BJ (cell line): Measurements from ENCODE around the gene TSPAN14. TPM values are rescaled to one million over a fixed set of nuclear protein-coding genes. Genes with fewer than 3 reads are reported as not detected.

Experiments used
- CTCF ChIA-PET: fragments of 350-600 bp; formaldehyde crosslinking; extraction: SDS; loops from one replicate; lab custom pipeline; 2021; ENCODE audit warnings: antibody characterized with exemption, inconsistent platforms; lab: Yijun Ruan, JAX
- POLR2A ChIA-PET: fragments of 300-600 bp; sonication (Branson Sonifier 250); formaldehyde crosslinking; extraction: SDS; loops from one replicate; lab custom pipeline; 2021; ENCODE audit warnings: antibody characterized with exemption; lab: Charles Lee
- DNase-seq: peaks from one replicate; pipeline ENCODE4 v3.0.0-alpha.2; 2011; ENCODE audit warnings: low read depth
- H3K27me3 ChIP-seq: 2 replicates; pipeline ENCODE4 v1.6.0; 2011; ENCODE audit warnings: low read length; ENCODE audit not compliant: control insufficient read depth, insufficient read depth
- H3K36me3 ChIP-seq: 2 replicates; pipeline ENCODE4 v1.5.1; 2011; ENCODE audit warnings: low read length; ENCODE audit not compliant: control insufficient read depth, insufficient read depth
- H3K4me3 ChIP-seq: 2 replicates; pipeline ENCODE4 v1.5.1; 2011; ENCODE audit warnings: low read depth, mild to moderate bottlenecking, control low read depth, low read length
- polyA plus RNA-seq: library from polyadenylated mRNA; depleted of rRNA; stranded (reverse); fragments of >200 nt; gene quantifications from 2 replicates; pipeline ENCODE4 v1.2.3, GENCODE V29; 2011
- TF ChIP-seq, protein P1 (sequence below): IDR thresholded peaks from 2 replicates; pipeline ENCODE4 v1.5.1; 2011; ENCODE audit warnings: low read depth, mild to moderate bottlenecking, control low read depth, inconsistent platforms, low read length, moderate library complexity; ENCODE audit not compliant: insufficient read depth

The TSPAN14 gene
- polyA plus RNA-seq, 1 experiment, result 33.3 TPM

DNA sequence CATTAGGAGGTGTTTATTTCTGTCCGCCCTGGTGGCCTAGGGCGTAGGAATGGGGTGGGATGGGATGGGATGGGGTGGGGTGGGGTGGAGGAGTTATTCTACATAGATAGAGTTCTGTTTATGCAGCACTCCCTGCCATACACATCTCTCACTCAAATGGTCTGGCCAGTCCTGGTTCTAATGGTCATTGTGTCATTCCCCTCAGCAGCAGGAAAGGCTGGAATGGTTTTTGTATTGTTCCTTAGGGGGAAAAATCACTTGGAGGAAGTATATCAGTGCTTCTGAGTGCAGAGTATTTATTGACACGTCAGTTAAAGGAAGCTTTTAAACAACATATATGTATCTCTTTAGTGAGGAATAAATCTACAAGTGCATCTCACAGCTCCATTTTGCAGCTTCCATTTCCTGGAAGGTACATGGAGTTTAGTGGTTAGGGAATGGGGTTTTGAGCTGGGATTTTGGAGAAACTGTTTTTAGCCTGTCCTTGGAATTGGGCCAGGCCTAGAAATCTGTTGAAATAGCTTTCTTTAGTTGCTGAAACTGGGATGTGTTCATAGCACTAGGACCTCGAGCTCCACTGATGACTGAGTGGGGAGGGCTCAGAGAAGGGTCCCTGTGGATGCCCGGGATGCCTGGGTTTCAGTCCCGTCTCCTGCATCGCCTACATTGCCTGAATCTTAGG lies 8.3 kb downstream of the TSPAN14 start:
- Histone ChIP-seq H3K36me3 (no peaks in the 10 kb centered on the region), H3K4me3 (no peak overlapping the region), H3K27me3 (no peaks in the 10 kb centered on the region)
- CTCF ChIA-PET, result interaction anchor here (1.1 to 28.2 kb wide), 3 partner anchors 11 to 43 kb away, joined by 4 to 661 read pairs (median 24); no protein-coding TSS in a partner anchor
- POLR2A ChIA-PET, result interaction anchor here (1.2 kb wide), 1 partner anchor 10 kb away, joined by 5 read pairs; no protein-coding TSS in a partner anchor
- TF ChIP-seq, protein P1, sequence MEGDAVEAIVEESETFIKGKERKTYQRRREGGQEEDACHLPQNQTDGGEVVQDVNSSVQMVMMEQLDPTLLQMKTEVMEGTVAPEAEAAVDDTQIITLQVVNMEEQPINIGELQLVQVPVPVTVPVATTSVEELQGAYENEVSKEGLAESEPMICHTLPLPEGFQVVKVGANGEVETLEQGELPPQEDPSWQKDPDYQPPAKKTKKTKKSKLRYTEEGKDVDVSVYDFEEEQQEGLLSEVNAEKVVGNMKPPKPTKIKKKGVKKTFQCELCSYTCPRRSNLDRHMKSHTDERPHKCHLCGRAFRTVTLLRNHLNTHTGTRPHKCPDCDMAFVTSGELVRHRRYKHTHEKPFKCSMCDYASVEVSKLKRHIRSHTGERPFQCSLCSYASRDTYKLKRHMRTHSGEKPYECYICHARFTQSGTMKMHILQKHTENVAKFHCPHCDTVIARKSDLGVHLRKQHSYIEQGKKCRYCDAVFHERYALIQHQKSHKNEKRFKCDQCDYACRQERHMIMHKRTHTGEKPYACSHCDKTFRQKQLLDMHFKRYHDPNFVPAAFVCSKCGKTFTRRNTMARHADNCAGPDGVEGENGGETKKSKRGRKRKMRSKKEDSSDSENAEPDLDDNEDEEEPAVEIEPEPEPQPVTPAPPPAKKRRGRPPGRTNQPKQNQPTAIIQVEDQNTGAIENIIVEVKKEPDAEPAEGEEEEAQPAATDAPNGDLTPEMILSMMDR, result no peak
- no peak for DNase-seq

DNA sequence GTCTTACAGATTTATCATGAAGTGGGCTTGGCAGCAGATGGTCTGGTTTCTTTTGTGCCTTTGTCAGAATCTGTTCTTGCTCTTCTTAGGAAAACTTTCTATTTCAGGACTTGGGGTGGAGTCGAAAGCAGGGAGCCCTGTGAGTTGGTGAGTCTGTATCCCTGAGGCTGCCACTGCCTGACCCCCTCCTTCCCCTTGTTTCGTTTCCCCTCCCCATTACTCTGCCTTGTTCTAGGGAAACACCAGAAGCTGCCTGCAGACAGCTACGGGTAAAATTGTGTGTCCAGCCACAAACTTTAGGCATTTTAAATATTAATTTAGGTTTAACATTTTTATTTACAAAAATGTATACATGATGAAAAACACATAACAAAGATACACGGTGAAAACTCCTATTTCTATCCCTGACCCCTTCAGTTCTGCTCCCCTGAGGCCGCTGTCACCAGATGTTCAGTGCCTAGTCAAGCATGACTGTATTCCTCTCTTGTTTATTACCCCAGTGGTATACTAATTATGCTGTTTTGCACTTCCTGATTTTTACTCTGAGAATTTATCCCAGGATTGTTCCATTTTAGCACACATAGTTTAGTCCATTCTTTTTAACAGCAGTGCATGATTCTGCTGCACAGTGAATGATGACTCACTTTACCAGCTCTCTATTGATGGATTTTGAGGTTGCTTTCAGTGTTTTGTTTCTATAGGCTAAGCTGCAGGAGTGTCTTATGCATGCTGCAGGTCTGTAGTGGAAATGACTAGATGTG lies 9.1 kb downstream of the TSPAN14 start:
- H3K36me3 ChIP-seq, result no peaks in the 10 kb centered on the region
- POLR2A ChIA-PET, result interaction anchor here (1.2 kb wide), 1 partner anchor 10 kb away, joined by 5 read pairs; no protein-coding TSS in a partner anchor
- H3K27me3 ChIP-seq, result no peaks in the 10 kb centered on the region
- CTCF ChIA-PET, result interaction anchor here (0.5 to 28.2 kb wide), 4 partner anchors 11 to 1374 kb away, joined by 3 to 661 read pairs (median 14); no protein-coding TSS in a partner anchor
- peak; percentile 55 for DNase-seq
- TF ChIP-seq, protein P1, result no peak
- H3K4me3 ChIP-seq, result no peak overlapping the region

DNA sequence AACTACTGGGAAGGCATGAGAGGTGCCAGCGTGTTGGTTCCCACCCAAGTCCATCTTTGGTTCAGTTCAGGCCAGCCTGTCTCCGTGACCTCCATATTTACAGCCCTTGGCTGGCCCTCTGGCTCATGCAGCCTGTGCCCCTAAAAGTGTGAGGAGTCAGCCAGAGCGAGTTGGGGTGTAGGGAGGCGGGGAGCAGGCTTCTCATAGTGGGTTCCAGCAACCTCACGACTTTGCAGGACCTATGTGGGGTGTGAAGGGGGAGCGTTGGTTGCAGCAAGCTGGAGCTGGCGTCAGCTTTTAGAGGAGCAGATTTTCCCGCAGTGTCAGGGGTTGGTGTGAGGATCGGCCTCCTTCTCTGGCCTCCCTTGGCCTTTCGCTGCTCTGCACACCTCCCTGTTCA lies 9.8 kb downstream of the TSPAN14 start:
- POLR2A ChIA-PET, result no interaction called here
- no peak overlapping the region for H3K4me3 ChIP-seq
- CTCF ChIA-PET, result interaction anchor here (0.5 to 28.2 kb wide), 3 partner anchors 20 to 1374 kb away, joined by 3 to 661 read pairs (median 24); no protein-coding TSS in a partner anchor
- no peaks in the 10 kb centered on the region for H3K36me3 ChIP-seq
- TF ChIP-seq, protein P1, result no peak
- no peaks in the 10 kb centered on the region for H3K27me3 ChIP-seq
- no peak for DNase-seq

DNA sequence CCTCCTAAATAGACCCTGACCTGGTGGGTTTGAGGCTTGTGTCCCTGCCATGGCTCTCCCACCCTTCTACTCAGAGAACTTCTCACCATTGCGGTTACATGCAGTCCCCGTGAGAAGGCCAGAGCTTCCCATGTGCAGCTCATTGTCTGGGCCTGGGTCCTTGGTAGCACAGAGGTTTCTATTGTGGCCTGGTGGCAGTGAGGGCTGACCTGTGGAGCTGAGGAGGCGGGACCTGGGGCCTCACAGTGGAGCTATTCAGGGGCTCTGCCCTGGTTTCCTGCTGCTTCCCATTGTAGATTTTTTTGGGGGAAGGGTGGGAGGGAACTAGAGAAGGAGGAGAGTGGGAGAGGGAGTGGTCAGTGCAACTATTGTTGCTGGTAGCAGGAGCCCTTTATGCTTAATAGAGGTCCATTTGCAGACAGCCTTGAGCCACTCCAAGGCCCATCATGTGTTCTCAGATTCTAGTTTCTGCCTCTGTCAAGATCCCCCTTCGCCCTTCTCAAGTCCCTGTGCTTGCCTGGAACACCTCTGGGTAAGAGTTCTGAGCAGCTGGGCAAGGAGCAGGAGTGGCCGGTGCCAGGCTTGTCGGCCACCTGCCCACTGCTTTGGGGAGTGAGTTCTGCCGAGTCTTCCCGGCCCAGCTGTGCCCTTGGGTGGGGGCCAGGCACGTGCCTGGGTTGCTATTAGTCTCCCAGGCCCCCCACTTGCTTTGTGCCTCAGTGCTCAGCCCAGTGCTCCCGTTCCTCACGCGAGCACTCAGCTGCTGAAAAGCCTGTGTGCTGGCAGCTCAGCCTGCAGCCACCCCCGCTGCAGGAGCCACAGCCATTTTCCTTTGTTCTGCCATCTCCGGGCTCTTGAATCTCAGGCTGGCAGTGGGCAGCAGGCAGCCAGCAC lies 10.7 kb downstream of the TSPAN14 start:
- H3K4me3 ChIP-seq, result no peak overlapping the region
- ChIA-PET CTCF (interaction anchor here (0.8 to 28.2 kb wide), 5 partner anchors 9 to 41 kb away, joined by 3 to 661 read pairs (median 5); no protein-coding TSS in a partner anchor), POLR2A (no interaction called here)
- TF ChIP-seq, protein P1, result no peak
- no peaks in the 10 kb centered on the region for H3K36me3 ChIP-seq
- no peaks in the 10 kb centered on the region for H3K27me3 ChIP-seq
- DNase-seq, result no peak
